NK-92 (cell line): ENCODE data around the gene KIRREL3.
"Not testable (repeated sequence)": the region's sequence is repeated elsewhere in the genome, so short reads cannot be mapped to it uniquely, and the experiment has no call there.

ENCODE experiments used
- DNase-seq: peaks from one replicate; lab custom pipeline; 2025; ENCODE audit not compliant: unreplicated experiment; lab: John Stamatoyannopoulos, UW

KIRREL3 gene

GRCh38 chr11:126959700-126960099, 40.9 kb downstream of the KIRREL3 start:
- no peak for DNase-seq

DNA sequence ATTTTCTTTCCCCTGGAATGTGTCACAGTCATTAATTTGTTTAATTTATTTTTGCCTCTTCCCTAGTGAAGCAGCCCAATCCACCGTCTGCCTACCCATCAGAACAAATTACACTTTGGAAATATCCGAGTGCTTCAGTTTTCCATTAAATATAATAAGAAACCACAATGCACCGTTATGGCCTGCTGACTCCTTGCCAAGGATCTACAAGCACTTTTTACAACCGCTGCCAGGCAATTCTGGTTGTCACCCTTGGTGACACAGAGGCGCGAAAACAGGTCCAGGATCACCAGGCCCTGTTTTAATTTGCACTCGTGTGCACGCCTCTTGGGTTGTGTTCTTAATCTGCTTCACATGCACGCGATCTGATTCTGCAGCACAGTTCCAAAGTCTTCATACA, 43.9 kb downstream of the KIRREL3 start:
- DNase-seq = no peak

- DNase-seq = not testable (repeated sequence)
These were observed 48.0 kb downstream of the KIRREL3 start for GRCh38 chr11:126952533-126952932.

GRCh38 chr11:126951465-126951864, 49.1 kb downstream of the KIRREL3 start:
- DNase-seq = no peak

GRCh38 chr11:126949066-126949891, 51.3 kb downstream of the KIRREL3 start:
- DNase-seq = no peak

- no peak for DNase-seq
These were observed 52.0 kb downstream of the KIRREL3 start for GRCh38 chr11:126948563-126948962.

DNA sequence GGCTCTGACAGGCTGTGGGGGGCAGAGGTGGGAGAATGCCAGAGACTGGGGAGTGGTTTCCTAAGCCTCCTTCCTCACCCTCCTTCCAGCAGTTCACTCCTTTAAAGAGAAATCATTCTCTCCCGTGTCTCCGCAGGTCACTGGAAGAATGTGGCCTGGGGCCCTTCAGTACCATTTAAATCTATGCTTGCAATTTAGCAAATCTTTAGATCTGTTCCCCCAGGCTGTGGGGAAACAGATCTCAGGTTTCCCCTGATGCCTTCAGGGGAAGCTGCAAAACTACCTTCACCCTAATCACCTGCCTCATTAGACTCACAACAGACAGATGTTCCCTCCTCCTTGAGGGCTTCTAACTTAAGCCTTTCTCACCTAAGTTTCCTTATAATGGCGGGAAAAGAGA, 55.3 kb downstream of the KIRREL3 start:
- DNase-seq = no peak

DNA sequence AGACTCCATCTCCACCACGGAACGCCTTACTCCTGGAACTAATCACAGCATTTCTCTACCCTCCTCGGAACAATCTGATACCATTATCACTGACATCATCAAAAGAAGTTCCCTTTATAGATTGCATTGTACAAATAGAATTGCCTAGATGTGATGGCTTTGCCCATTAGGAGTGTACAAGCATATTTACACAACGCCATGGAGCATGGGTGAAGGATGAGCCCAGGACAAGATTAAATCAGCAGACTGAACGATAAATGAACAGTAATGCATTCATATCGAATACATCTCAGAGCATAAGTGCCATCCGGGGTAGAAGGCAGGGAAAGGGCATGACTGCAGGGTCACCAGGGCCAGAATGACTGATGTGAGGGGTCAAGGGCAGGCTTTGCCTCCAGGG, 57.3 kb downstream of the KIRREL3 start:
- DNase-seq = no peak

DNA sequence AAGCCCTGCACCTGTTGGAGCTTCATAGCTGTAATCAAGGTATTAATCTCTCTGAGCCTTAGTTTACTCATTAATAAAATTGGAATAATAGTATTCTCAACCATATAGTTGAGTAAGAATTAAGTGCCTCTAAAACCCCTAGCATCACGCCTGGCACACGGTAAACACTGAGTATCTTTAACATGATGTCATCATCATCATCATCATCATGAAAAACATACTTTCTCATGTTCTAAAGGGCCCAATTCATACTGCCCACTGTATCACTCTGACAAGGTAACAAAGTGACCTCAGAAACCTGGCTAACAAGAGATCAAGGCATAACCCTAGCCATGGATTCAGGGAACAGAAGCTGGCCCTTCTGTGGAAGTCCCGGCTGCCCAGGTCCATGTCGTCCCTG, 58.4 kb downstream of the KIRREL3 start:
- DNase-seq = no peak

DNA sequence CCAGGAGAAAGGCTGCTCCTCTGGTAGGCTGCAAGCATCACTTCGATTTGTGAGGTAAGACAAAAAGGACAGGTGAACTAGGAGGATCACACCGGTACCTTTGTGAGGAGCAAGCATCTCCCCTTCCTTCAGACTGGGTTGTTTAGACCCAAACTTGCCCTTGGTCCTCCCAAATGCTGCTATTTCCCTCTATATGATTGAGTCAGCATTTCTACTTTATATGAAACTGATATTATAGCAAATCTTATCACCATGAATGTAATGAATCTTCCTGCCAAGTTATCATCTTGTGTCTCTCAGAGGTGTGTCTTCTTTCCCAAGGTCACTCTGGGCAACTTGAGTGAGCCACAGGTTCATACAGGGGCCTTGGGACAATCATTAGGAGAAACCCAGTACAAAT, 61.0 kb downstream of the KIRREL3 start:
- DNase-seq = no peak

- DNase-seq = no peak
These were observed 61.9 kb downstream of the KIRREL3 start for GRCh38 chr11:126938718-126939117.

GRCh38 chr11:126930091-126930841, 70.3 kb downstream of the KIRREL3 start:
- no peak for DNase-seq

DNA sequence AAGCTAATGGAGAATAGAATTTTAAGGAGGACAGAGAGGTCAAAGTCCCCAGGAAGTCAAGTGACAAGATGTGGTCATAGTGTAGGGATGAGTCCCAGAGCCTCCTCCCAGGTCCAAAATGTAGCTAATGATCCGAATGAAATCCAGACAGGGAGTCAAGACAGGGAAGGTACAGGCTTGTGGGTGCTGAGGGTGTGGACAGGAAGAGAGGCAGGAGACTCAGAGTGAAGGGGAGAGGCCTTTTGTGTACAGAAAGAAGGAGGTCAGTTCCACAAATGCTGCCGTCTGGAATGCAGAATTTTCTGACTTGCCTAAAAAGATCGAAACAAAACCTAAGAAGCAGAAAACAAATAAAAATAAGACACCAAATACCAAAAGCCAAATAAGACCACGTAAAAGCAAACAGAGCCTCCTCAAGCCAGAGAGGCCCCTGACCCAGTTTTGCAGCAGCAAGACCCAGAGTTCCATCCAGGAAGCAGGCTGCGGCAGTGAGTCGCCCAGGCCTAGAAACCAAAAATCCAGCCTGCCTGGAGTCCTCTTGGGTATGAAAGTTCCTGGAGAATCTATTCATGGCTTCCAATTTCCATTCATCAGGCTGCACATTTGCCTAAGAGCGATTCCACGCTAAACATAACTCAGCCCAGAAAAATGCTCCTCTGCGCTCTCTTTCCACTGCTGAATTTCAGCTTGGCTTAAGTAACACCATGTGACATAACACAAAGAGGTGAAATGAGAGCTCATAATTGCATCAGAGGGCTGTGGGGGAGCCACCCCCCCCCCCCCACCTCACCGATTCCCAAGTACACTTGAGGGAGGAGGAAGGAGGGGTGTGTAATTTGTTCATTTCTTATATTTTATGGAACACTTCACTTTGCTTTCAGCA, 71.2 kb downstream of the KIRREL3 start:
- no peak for DNase-seq

- no peak for DNase-seq
These were observed 72.9 kb downstream of the KIRREL3 start for GRCh38 chr11:126927623-126928022.

DNA sequence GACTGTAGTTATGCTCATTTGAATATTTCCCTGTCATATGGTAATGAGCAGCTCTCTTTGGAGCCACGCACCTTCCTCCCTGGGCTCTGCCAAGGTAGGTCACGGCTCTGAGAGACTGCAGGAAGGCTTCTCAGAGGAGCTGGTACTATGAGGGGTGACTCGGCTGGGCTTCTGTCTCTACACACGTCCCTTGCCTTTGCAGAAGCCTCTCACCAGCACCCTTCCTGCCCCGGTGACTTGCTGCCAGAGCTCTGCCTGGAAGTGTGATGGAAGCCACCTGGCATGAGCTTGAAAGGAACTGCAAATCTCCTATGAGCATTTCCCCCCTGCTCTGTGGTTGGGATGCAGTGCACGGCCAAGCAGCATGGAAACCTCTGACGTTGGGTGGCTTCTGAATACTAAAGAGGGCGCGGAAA, 74.2 kb downstream of the KIRREL3 start:
- DNase-seq = no peak

- DNase-seq = no peak
These were observed 75.1 kb downstream of the KIRREL3 start for GRCh38 chr11:126925321-126926093.

- DNase-seq = no peak
These were observed 76.1 kb downstream of the KIRREL3 start for GRCh38 chr11:126924376-126925040.

DNA sequence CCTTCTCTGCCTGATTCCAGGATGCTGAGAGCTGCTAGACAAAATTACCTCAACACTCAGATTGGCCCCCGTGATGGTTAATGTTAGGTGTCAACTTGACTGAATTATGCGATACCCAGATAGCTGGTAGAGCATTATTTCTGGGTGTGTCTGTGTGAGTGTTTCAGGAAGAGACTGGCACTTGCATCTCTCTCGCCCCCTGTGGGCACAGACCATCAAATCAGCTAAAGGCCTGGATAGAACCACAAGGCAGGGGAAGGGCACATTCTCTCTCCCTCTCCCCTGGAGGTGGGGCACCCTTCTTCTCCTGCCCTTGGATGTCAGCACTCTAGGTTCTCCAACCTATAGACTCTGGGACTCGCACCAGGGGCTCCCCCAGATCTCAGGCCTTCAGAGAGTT, 79.7 kb downstream of the KIRREL3 start:
- no peak for DNase-seq

DNA sequence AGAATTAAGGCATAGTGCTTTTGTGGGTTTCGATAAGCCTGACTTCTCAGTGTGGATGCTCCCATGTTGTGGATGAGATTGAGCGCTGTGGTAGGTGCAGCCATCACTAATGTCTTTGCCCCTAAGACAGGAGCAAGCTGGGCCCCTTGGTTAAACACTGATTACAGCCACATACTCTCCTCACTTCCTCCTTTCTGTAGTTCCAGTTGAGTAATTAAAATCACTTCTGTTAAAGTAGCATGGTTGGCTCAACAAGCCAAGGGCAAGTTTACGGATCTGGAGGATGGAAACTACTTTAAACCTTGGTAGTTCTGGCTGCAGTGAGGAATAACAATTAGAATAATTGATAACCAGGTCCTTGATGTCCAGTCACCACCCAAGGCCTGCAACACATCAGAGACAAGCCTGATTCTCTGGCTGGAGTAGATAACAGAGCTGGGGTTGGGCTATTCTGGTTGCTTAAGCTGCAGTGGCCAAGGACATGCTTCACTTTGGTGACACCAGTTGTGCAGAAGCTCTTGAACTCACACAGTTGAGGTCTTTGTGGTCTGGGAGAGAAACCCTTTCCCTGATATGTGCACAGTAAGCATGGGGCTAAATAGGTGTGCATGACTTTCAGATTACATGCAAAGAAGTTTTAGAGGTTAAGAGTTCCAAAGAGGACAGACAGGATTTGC, 81.3 kb downstream of the KIRREL3 start:
- DNase-seq = no peak

- DNase-seq = no peak
These were observed 82.0 kb downstream of the KIRREL3 start for GRCh38 chr11:126918556-126918955.
